GM10266 (cell line): Measurements from ENCODE around the gene SMG6.
A peak's percentile ranks its signal among the peaks of the same experiment; 100 is the strongest.
"Not testable (repeated sequence)": the region's sequence is repeated elsewhere in the genome, so short reads cannot be mapped to it uniquely, and the experiment has no call there.

Experiments
- DNase-seq: peaks from one replicate; pipeline ENCODE4 v3.0.0; 2012; ENCODE audit errors: extremely low spot score
- TF ChIP-seq, protein P1 (sequence below): IDR thresholded peaks from 2 replicates; pipeline ENCODE4 v1.5.1; 2012; ENCODE audit warnings: mild to moderate bottlenecking, low read depth; ENCODE audit not compliant: control insufficient read depth, insufficient read depth; ENCODE audit errors: missing control alignments

SMG6 gene

DNA sequence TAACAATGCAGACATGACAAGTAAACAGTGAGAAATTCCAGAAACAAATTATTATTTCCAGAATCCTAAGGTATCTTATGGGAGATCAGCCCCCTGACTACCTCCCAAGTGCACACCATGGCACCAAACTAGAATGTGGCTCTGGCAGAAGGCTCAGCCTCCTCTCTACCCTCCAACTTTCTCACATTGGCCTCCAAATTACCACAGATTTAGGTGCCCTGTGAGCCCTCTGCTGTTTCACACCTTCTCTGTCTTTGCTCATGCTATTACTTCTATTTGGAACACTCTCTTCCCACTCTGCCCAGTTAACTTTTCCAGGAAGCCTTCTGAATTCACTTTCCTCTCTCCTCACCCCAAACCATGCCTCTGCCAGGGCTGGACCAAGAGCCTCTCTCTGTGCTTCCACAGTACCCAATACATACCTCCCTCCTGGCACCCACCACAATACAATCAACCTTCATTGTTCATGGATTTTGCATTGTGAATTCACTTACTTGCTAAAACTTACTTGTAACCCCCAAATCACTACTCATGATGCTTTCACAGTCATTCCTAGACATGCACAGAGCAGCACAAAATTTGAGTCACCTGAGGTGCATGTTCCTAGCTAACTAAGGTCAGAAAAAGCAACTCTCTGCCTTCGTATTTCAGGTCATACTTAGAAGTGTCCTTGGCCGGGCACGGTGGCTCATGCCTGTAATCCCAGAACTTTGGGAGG is 31.4 kb downstream of the SMG6 start:
- TF ChIP-seq, protein P1, sequence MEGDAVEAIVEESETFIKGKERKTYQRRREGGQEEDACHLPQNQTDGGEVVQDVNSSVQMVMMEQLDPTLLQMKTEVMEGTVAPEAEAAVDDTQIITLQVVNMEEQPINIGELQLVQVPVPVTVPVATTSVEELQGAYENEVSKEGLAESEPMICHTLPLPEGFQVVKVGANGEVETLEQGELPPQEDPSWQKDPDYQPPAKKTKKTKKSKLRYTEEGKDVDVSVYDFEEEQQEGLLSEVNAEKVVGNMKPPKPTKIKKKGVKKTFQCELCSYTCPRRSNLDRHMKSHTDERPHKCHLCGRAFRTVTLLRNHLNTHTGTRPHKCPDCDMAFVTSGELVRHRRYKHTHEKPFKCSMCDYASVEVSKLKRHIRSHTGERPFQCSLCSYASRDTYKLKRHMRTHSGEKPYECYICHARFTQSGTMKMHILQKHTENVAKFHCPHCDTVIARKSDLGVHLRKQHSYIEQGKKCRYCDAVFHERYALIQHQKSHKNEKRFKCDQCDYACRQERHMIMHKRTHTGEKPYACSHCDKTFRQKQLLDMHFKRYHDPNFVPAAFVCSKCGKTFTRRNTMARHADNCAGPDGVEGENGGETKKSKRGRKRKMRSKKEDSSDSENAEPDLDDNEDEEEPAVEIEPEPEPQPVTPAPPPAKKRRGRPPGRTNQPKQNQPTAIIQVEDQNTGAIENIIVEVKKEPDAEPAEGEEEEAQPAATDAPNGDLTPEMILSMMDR, result no peak
- no peak for DNase-seq

DNA sequence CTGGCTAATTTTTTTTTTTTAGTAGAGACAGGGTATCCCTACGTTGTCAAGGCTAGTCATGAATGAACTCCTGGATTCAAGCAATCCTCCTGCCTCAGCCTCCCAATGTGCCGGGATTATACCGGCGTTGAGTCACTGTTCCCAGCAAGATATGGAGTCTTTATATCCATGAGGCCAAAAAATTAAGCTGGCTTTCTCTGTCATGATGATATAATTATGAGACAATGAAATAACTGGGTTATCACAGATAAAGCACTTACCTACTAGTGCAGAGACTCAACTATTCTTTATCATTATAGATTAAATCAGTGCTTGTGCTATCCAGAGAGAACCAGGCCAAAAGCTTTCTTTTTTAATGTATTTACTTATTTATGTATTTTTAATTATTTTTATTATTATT is 36.2 kb downstream of the SMG6 start:
- TF ChIP-seq, protein P1, result no peak
- no peak for DNase-seq

DNA sequence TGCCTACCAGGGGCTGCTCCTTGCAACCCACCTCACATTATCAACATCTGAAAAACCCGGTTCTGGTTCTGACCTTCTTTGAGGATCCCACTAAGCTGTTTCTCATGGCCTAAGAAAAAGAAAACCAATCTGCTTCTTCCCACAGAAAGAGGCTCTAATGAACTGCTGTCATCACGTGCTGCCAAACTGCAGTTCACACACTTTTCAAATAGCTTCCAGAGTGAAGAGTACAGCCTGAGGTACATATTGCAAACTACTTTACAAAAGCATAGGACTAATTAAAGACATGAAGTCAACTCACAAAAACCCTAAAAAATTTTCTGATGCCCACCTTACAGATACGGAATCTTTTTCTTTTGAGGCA is 36.7 kb downstream of the SMG6 start:
- DNase-seq, result no peak
- TF ChIP-seq, protein P1, result no peak

DNA sequence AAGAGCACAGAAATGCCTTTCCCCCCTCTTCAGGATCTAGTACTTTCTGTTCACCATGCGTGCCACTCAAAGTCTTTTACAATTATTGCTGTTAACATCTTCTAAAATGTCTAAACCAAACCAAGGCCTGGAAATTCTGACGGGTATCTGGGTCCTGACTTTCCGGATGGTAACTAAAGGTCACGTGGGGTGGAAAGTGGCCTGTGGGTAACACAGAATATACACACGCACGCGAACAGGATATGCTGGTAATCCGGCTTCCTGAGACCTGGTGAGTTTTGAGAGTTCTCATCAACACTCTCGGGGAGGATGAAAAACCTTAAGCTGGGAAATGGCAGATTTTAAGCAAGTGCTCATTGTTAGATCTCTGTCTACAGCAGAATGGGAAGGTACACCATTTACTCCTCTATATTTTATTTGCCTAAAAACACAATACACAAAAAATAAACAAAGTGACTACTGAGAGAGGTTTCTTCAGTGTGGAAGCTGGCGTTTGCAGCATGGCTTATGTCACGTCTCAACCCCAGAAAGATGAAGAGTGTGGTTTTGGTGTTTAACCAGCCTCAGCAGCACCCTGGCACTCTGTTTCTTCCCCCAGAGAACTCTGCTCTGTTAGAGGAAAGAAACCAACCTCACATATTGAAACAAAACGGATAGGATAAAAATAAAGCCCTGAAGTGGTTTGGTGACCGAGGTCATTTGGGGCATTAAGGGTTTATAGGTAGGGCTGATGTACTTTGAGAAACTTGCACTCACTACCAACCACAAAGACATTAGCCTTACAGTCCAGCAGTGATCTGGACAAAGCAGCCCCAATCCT is 37.3 kb downstream of the SMG6 start:
- DNase-seq, result peak; percentile 59
- TF ChIP-seq, protein P1, result no peak

DNA sequence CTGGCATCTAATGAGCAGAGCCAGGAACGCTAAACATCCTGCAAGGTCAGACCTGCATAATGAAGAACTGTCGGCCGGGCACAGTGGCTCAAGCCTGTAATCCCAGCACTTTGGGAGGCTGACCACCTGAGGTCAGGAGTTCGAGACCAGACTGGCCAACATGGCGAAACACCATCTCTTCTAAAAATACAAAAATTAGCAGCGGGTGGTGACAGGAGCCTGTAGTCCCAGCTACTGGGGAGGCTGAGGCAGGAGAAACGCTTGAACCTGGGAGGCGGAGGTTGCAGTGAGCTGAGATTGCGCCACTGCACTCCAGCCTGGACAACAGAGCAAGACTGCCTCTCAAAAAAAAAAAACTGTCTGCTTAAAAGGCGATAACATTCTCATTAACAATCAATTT is 38.4 kb downstream of the SMG6 start:
- not testable (repeated sequence) for DNase-seq

DNA sequence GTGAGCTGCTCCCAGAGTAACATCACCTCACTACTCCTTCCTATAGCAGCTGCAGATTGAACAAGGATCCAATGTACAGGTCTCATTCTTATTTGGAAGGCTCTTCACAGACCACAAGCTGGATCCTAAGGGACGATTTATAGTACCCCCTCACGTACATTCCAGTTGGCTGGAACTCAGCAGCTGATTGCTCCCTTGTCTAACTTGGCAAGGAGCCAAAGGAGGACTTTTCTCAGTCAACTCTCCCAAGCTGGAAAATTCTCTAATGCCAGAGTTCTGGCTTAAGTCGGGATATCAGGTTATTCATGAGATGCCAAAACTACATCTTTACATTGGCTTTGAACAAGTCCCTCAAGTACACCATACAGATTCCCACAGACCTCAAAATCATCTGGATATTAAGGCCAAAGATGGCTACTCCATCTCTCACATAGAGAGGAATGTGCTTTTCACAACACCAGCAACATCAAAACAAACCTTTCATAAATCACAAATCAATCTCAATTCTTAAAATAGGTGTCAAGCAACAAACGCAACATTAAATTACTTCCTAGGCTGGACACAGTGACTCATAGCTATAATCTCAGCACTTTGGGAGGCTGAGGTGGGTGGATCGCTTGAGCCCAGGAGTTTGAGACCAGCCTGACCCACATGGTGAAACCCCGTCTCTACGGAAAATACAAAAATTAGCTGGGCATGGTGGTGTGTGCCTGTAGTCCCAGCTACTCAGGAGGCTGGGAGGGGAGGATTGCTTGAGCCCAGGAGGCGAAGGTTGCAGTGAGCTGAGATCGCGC is 39.3 kb downstream of the SMG6 start:
- TF ChIP-seq, protein P1, result no peak
- no peak for DNase-seq

DNA sequence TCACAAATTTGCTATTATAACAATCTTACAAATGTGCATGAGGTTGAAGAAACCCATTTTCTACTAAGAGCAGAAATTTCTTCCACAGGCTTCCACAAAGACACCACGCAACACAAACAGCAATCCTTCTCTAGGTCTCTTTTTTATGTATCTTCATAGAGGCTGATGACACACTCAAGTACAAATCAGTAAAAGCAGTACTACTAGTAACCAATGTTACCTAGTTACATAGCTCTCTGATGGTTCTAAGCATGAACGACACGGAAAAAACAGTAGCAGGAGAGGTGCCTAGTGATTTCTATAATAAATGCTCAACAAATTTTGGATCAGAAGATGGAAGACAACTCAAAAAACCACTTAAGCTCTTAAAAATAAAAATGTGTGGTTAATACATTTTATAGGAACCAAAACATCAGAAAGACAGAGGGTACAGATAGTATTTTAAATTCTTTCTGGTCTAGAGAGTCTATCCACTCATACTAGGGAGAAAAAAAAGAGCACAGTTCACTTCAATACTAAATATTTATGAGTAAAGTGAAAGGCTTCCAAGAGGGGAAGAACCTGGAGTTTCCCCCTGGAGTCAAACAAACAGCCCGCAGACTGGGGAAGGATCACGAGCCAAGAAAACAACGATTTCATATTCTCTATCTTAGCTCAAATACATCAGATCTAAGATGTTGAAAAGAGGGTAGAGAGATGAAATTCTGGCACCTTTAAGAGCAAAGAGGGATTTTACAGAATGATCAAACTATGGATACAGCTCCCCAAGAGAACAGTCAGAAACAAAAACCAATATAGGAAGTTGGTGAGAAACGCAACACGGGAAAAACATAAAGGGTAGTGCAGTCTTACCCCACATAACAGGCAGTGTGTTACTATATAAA is 40.2 kb downstream of the SMG6 start:
- TF ChIP-seq, protein P1, result no peak
- DNase-seq, result no peak
